ENCODE data around the gene CFAP251. TPM values are rescaled to one million over a fixed set of nuclear protein-coding genes. Genes with fewer than 3 reads are reported as not detected.

CFAP251 gene
- total and polyA plus RNA-seq, 2 of the 8 experiments (the other 6 are each of a cell fraction or from before 2014, with no cell fraction given): 1.8 to 2.9 TPM

GRCh38 chr12:121905746-121906145 lies 12.6 kb upstream of the CFAP251 start (continued):
- TF ChIP-seq, protein P1, sequence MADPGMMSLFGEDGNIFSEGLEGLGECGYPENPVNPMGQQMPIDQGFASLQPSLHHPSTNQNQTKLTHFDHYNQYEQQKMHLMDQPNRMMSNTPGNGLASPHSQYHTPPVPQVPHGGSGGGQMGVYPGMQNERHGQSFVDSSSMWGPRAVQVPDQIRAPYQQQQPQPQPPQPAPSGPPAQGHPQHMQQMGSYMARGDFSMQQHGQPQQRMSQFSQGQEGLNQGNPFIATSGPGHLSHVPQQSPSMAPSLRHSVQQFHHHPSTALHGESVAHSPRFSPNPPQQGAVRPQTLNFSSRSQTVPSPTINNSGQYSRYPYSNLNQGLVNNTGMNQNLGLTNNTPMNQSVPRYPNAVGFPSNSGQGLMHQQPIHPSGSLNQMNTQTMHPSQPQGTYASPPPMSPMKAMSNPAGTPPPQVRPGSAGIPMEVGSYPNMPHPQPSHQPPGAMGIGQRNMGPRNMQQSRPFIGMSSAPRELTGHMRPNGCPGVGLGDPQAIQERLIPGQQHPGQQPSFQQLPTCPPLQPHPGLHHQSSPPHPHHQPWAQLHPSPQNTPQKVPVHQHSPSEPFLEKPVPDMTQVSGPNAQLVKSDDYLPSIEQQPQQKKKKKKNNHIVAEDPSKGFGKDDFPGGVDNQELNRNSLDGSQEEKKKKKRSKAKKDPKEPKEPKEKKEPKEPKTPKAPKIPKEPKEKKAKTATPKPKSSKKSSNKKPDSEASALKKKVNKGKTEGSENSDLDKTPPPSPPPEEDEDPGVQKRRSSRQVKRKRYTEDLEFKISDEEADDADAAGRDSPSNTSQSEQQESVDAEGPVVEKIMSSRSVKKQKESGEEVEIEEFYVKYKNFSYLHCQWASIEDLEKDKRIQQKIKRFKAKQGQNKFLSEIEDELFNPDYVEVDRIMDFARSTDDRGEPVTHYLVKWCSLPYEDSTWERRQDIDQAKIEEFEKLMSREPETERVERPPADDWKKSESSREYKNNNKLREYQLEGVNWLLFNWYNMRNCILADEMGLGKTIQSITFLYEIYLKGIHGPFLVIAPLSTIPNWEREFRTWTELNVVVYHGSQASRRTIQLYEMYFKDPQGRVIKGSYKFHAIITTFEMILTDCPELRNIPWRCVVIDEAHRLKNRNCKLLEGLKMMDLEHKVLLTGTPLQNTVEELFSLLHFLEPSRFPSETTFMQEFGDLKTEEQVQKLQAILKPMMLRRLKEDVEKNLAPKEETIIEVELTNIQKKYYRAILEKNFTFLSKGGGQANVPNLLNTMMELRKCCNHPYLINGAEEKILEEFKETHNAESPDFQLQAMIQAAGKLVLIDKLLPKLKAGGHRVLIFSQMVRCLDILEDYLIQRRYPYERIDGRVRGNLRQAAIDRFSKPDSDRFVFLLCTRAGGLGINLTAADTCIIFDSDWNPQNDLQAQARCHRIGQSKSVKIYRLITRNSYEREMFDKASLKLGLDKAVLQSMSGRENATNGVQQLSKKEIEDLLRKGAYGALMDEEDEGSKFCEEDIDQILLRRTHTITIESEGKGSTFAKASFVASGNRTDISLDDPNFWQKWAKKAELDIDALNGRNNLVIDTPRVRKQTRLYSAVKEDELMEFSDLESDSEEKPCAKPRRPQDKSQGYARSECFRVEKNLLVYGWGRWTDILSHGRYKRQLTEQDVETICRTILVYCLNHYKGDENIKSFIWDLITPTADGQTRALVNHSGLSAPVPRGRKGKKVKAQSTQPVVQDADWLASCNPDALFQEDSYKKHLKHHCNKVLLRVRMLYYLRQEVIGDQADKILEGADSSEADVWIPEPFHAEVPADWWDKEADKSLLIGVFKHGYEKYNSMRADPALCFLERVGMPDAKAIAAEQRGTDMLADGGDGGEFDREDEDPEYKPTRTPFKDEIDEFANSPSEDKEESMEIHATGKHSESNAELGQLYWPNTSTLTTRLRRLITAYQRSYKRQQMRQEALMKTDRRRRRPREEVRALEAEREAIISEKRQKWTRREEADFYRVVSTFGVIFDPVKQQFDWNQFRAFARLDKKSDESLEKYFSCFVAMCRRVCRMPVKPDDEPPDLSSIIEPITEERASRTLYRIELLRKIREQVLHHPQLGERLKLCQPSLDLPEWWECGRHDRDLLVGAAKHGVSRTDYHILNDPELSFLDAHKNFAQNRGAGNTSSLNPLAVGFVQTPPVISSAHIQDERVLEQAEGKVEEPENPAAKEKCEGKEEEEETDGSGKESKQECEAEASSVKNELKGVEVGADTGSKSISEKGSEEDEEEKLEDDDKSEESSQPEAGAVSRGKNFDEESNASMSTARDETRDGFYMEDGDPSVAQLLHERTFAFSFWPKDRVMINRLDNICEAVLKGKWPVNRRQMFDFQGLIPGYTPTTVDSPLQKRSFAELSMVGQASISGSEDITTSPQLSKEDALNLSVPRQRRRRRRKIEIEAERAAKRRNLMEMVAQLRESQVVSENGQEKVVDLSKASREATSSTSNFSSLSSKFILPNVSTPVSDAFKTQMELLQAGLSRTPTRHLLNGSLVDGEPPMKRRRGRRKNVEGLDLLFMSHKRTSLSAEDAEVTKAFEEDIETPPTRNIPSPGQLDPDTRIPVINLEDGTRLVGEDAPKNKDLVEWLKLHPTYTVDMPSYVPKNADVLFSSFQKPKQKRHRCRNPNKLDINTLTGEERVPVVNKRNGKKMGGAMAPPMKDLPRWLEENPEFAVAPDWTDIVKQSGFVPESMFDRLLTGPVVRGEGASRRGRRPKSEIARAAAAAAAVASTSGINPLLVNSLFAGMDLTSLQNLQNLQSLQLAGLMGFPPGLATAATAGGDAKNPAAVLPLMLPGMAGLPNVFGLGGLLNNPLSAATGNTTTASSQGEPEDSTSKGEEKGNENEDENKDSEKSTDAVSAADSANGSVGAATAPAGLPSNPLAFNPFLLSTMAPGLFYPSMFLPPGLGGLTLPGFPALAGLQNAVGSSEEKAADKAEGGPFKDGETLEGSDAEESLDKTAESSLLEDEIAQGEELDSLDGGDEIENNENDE (IDR thresholded peaks at IDR 0.05; ENCODE audit: insufficient replicate concordance, low read length): no peak
- TF ChIP-seq POU5F1 (IDR thresholded peaks at IDR 0.05; ENCODE audit: low read depth, low read length): no peak
- TF ChIP-seq RXRA (IDR thresholded peaks at IDR 0.05; ENCODE audit: insufficient read depth, low read depth, low read length): no peak
- TF ChIP-seq NRF1 (IDR thresholded peaks at IDR 0.05; ENCODE audit: low read depth, low read length): no peak
- no peak for TF ChIP-seq SIN3A (conservative IDR thresholded peaks at IDR 0.05 in 1 of 2, IDR thresholded peaks at IDR 0.05 in 1 of 2; ENCODE audit: low read depth in 1 of 2, low read length in 2 of 2)

Data from H1 (cell line).